ENCODE measurements around the gene ITM2C. TPM values are rescaled to one million over a fixed set of nuclear protein-coding genes. Genes with fewer than 3 reads are reported as not detected.

Gene ITM2C
- total and polyA plus RNA-seq, 9 of the 15 experiments (the other 6 are each of a cell fraction or from before 2014, with no cell fraction given), result 0.49 to 58.8 (median 21.5) TPM

DNA sequence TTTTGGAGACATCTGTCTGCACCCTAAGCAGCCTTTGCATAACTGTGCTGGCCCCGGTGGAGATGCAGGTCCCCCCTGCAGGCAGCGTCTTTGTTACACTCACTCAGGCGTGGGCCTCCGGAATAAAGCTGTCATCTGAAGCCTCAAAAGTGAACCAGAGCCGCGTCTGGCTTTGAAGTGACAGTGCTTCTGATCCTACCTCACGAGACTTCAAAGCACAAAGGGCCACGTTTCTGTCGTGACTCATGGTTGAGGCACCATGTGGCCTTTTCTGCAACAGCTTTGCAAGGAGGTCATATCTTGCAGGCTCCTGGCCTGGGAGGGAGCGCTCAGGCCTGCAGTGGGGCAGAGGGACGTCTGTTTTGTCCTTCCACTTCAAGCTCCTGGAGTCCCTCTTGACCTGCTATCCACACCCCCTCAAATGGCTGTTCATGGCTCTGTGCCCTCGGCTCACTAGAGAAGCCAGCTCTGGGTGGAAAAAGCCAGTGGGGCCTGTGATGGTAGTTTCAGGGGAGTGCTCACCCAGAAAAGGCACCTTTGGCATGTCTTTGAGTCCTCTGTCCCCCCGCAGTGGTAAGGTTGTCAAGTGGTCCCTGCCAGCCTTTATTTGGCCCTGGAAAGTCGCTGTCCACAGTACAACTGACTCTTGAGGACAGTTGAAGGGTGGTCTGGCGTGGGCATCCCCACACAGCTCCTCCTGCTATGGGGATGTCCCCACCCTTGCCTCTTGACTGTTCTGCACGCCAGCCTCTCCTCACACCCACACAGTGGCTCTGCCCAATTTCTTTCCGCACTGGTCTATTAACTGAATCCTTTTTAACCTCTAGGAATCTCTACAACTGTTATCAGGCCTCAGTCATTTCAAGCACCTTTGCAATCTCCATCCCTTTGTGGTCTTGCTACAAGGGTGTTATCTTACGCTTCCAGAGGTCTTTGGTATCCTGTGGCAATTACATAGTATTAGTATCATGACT lies 41.0 kb downstream of the ITM2C start (continued):
- TF ChIP-seq CSDE1 (IDR thresholded peaks at IDR 0.05) (no peak), TEAD1 (CRISPR knock-in tag; IDR thresholded peaks at IDR 0.05) (no peak), GATA2 (CRISPR knock-in tag; IDR thresholded peaks at IDR 0.05) (no peak), CREM (IDR thresholded peaks at IDR 0.05; ENCODE audit: low read depth) (0 out of 2 replicates have a peak, but pooled peaks have one; percentile 10), ZBTB8A (IDR thresholded peaks at IDR 0.05; ENCODE audit: partially characterized antibody) (no peak), ETV5 (CRISPR knock-in tag; IDR thresholded peaks at IDR 0.05; ENCODE audit: low read depth) (no peak)
- TF ChIP-seq, protein P1, sequence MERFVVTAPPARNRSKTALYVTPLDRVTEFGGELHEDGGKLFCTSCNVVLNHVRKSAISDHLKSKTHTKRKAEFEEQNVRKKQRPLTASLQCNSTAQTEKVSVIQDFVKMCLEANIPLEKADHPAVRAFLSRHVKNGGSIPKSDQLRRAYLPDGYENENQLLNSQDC (CRISPR knock-in tag; IDR thresholded peaks at IDR 0.05), result no peak
- TF ChIP-seq, protein P2, sequence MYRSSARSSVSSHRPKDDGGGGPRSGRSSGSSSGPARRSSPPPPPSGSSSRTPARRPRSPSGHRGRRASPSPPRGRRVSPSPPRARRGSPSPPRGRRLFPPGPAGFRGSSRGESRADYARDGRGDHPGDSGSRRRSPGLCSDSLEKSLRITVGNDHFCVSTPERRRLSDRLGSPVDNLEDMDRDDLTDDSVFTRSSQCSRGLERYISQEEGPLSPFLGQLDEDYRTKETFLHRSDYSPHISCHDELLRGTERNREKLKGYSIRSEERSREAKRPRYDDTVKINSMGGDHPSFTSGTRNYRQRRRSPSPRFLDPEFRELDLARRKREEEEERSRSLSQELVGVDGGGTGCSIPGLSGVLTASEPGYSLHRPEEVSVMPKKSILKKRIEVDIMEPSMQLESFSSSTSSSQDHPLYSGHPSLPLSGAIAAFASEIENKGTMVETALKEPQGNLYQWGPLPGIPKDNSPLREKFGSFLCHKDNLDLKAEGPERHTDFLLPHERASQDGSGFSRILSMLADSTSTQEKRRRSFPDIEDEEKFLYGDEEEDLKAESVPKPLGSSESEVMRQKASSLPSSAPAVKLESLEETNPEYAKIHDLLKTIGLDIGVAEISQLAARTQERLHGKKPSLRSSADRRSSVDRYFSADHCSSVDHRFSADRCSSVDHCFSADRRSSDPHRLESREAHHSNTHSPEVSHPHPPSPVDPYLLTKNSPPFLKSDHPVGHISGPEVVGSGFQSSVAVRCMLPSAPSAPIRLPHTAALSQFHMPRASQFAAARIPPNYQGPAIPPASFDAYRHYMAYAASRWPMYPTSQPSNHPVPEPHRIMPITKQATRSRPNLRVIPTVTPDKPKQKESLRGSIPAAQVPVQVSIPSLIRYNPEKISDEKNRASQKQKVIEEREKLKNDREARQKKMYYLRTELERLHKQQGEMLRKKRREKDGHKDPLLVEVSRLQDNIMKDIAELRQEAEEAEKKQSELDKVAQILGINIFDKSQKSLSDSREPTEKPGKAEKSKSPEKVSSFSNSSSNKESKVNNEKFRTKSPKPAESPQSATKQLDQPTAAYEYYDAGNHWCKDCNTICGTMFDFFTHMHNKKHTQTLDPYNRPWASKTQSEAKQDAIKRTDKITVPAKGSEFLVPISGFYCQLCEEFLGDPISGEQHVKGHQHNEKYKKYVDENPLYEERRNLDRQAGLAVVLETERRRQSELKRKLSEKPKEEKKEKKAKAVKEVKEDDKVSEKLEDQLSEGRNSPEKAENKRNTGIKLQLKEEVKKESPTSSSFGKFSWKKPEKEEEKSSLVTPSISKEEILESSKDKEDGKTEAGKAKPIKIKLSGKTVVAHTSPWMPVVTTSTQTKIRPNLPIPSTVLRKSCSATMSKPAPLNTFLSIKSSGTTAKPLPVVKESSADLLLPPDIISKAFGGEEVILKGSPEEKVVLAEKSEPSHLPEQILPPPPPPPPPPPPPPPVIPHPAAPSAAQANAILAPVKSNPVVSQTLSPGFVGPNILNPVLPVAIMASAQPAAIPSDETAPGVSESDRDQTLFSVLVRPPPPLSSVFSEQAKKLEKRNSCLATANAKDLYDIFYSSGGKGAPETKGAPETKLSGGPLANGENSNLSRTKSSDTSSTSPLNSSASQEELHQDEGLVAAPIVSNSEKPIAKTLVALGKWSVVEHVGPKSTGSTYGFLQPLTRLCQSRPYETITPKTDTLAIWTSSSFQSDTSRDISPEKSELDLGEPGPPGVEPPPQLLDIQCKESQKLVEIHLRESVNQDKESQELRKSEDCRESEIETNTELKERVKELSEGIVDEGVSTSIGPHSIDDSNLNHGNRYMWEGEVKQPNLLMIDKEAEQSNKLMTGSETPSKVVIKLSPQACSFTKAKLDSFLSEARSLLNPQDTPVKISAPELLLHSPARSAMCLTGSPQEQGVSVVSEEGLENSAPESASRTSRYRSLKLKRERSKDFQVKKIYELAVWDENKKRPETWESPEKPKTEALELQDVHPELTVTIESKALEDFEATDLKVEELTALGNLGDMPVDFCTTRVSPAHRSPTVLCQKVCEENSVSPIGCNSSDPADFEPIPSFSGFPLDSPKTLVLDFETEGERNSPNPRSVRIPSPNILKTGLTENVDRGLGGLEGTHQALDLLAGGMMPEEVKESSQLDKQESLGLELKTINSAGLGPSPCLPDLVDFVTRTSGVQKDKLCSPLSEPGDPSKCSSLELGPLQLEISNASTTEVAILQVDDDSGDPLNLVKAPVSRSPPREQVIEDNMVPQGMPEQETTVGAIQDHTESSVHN (IDR thresholded peaks at IDR 0.05; ENCODE audit: borderline replicate concordance in 1 of 2, low read depth in 1 of 2), result peak in 1 of 2 experiments; percentile 53; a peak in 1 of 4 replicates
- TF ChIP-seq, protein P3, sequence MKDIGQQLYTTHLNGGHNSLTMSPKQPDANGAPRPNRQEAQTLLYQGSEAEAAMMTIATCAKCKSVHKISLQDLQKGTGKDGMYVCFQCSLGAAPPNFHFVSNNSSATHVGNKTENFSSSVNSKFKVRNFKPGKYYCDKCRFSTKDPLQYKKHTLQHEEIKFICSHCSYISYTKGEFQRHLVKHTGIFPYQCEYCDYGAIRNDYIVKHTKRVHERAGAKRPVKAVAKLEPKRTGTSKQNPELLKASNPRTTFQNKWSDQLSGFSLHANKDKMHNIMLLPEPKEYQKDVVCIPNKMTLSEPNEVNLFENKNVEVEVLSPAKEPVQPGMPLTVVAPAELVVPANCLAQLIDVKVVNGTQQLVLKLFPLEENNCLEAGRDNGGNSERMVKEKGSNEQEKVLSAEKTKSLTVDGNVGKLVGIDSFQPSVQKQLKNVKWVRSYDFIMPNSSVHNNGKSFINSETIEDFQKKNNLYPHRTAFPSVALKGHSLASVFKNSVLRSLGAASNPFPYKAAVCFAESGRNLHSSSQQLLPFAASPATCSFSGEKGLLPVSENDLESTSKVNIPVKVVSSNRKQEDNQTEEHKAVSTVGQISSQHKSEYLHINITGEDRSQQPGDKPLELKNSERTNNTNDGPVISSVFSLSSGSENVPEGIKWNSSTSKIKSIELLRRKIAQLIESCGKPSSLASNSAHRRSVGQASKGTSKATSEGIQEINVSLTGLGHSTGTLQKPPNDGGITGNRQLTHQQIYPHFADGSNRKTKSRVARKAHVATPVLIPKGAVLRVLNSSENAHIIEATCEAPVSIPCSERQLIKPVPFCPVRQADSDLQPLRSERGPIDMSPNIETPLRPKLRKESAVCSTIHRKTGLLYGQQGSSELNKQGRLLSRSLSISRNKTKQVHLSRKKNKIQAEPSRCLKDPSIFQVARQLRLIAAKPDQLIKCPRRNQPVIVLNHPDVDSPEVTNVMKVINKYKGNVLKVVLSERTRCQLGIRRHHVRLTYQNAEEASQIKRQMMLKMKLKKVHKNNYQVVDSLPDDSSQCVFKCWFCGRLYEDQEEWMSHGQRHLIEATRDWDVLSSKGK (CRISPR knock-in tag; IDR thresholded peaks at IDR 0.05), result no peak
- TF ChIP-seq, protein P4, sequence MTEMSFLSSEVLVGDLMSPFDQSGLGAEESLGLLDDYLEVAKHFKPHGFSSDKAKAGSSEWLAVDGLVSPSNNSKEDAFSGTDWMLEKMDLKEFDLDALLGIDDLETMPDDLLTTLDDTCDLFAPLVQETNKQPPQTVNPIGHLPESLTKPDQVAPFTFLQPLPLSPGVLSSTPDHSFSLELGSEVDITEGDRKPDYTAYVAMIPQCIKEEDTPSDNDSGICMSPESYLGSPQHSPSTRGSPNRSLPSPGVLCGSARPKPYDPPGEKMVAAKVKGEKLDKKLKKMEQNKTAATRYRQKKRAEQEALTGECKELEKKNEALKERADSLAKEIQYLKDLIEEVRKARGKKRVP (CRISPR knock-in tag; IDR thresholded peaks at IDR 0.05), result no peak
- TF ChIP-seq, protein P5, sequence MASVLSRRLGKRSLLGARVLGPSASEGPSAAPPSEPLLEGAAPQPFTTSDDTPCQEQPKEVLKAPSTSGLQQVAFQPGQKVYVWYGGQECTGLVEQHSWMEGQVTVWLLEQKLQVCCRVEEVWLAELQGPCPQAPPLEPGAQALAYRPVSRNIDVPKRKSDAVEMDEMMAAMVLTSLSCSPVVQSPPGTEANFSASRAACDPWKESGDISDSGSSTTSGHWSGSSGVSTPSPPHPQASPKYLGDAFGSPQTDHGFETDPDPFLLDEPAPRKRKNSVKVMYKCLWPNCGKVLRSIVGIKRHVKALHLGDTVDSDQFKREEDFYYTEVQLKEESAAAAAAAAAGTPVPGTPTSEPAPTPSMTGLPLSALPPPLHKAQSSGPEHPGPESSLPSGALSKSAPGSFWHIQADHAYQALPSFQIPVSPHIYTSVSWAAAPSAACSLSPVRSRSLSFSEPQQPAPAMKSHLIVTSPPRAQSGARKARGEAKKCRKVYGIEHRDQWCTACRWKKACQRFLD (CRISPR knock-in tag; IDR thresholded peaks at IDR 0.05), result no peak
